GM23338 (cell line): ENCODE measurements around the gene BMPER. TPM values are rescaled to one million over a fixed set of nuclear protein-coding genes. Genes with fewer than 3 reads are reported as not detected.
A peak's percentile ranks its signal among the peaks of the same experiment; 100 is the strongest.

Experiments used
- ATAC-seq: fragments of 200-7000 bp; cut with Tn5 transposase; 3 replicates; pipeline ENCODE4 v1.9.1; 2020
- DNase-seq: peaks from one replicate; pipeline ENCODE4 v3.0.0-alpha.2; 2015; ENCODE audit warnings: low spot score
- H2AFZ ChIP-seq: fragments of 200-600 bp; sonication (generic); 2 replicates; pipeline ENCODE4 v1.8.0; 2016; ENCODE audit warnings: antibody characterized with exemption, mild to moderate bottlenecking, moderate library complexity
- H3F3A ChIP-seq: fragments of 200-600 bp; sonication (generic); replicated peaks from 2 replicates; pipeline ENCODE4 v1.8.0; 2017; ENCODE audit warnings: antibody characterized with exemption, mixed run types, low read depth
- H3K27ac ChIP-seq: fragments of 200-600 bp; sonication (generic); 2 replicates; pipeline ENCODE4 v1.6.1; 2016; ENCODE audit warnings: low read depth
- H3K27me3 ChIP-seq: fragments of 200-600 bp; sonication (generic); 2 replicates; pipeline ENCODE4 v1.8.0; 2016; ENCODE audit warnings: mild to moderate bottlenecking, mixed run types, moderate library complexity; ENCODE audit not compliant: insufficient read depth
- H3K36me3 ChIP-seq: fragments of 200-600 bp; sonication (generic); 2 replicates; pipeline ENCODE4 v1.8.0; 2016; ENCODE audit warnings: mild to moderate bottlenecking; ENCODE audit not compliant: insufficient read depth
- H3K4me1 ChIP-seq: fragments of 200-600 bp; sonication (generic); 2 replicates; pipeline ENCODE4 v1.8.0; 2016; ENCODE audit warnings: mild to moderate bottlenecking, moderate library complexity; ENCODE audit not compliant: insufficient read depth
- H3K4me2 ChIP-seq: fragments of 200-600 bp; sonication (generic); 2 replicates; pipeline ENCODE4 v1.7.1; 2017; ENCODE audit warnings: mixed run types
- H3K4me3 ChIP-seq: fragments of 200-600 bp; sonication (generic); 2 replicates; pipeline ENCODE4 v1.6.1; 2016; ENCODE audit warnings: mixed run types
- H3K79me2 ChIP-seq: fragments of 200-600 bp; sonication (generic); replicated peaks from 2 replicates; pipeline ENCODE4 v1.8.0; 2017; ENCODE audit warnings: mild to moderate bottlenecking; ENCODE audit not compliant: insufficient read depth
- H3K9me2 ChIP-seq: fragments of 200-600 bp; sonication (generic); 2 replicates; pipeline ENCODE4 v1.8.0; 2017; ENCODE audit not compliant: insufficient read depth
- H4K20me1 ChIP-seq: fragments of 200-600 bp; sonication (generic); replicated peaks from 2 replicates; pipeline ENCODE4 v1.8.0; 2017; ENCODE audit warnings: mild to moderate bottlenecking; ENCODE audit not compliant: insufficient read depth
- H3K27ac Mint-ChIP-seq: 2 replicates; pipeline ENCODE4 v1.8.0; 2020; ENCODE audit warnings: inconsistent platforms, mild to moderate bottlenecking, moderate library complexity, mixed read lengths
- H3K27me3 Mint-ChIP-seq: 3 replicates; pipeline ENCODE4 v1.8.0; 2022; ENCODE audit warnings: low read depth, mild to moderate bottlenecking, moderate library complexity, mixed read lengths, inconsistent platforms; ENCODE audit not compliant: insufficient read depth, poor library complexity
- H3K36me3 Mint-ChIP-seq: 3 replicates; pipeline ENCODE4 v1.8.0; 2021; ENCODE audit warnings: low read depth, mild to moderate bottlenecking, inconsistent platforms, moderate library complexity, mixed read lengths
- H3K4me1 Mint-ChIP-seq: 3 replicates; pipeline ENCODE4 v1.8.0; 2020; ENCODE audit warnings: mild to moderate bottlenecking, inconsistent platforms, mixed read lengths
- H3K4me3 Mint-ChIP-seq: 3 replicates; pipeline ENCODE4 v1.8.0; 2021; ENCODE audit warnings: moderate library complexity, mild to moderate bottlenecking, inconsistent platforms, mixed read lengths
- H3K9me3 Mint-ChIP-seq: 3 replicates; pipeline ENCODE4 v1.8.0; 2020; ENCODE audit warnings: moderate library complexity, mild to moderate bottlenecking, inconsistent platforms, mixed read lengths
- CREB1 ChIP-seq: fragments of 250-450 bp; sonication (Bioruptor Pico); IDR thresholded peaks from 2 replicates; pipeline ENCODE4 v1.5.0; 2020; ENCODE audit warnings: low read depth, mild to moderate bottlenecking, moderate library complexity
- CTCF ChIP-seq, 2 experiments: fragments of 200-600 bp in 1 of 2; sonication (generic) in 1 of 2; conservative IDR thresholded peaks; 2 replicates each; pipeline versions ENCODE4 v1.5.1 to v1.6.1; 2016 to 2017; ENCODE audit warnings: antibody characterized with exemption in 2 of 2, low read depth in 2 of 2, mild to moderate bottlenecking in 2 of 2, moderate library complexity in 1 of 2
- ETS1 ChIP-seq: IDR thresholded peaks from 2 replicates; pipeline ENCODE4 v1.6.1; 2016; ENCODE audit warnings: antibody characterized with exemption
- EZH2phosphoT487 ChIP-seq: fragments of 200-600 bp; sonication (generic); IDR thresholded peaks from one replicate; pipeline ENCODE4 v1.8.1; 2018; ENCODE audit warnings: antibody characterized with exemption; ENCODE audit not compliant: unreplicated experiment
- POLR2AphosphoS5 ChIP-seq: IDR thresholded peaks from 2 replicates; pipeline ENCODE4 v1.6.1; 2016; ENCODE audit warnings: antibody characterized with exemption, low read depth
- REST ChIP-seq: IDR thresholded peaks from one replicate; pipeline ENCODE4 v1.6.1; 2018; ENCODE audit warnings: antibody characterized with exemption; ENCODE audit not compliant: unreplicated experiment
- ZNF462 ChIP-seq: fragments of 250-450 bp; sonication (Bioruptor Pico); IDR thresholded peaks from 2 replicates; pipeline ENCODE4 v1.5.0; 2020; ENCODE audit warnings: mild to moderate bottlenecking, moderate library complexity
- polyA plus RNA-seq: library from polyadenylated mRNA; unstranded; fragments of >200 nt; fragmentation: Nextera tagmentation; extraction: Ambion mirVana; gene quantifications from 2 replicates; pipeline ENCODE4 v1.2.1, GENCODE V29; 2016
- total RNA-seq: library from RNA; depleted of rRNA; stranded (reverse); fragments of >200 nt; shearing (Covaris generic); gene quantifications from 2 replicates; pipeline ENCODE4 v1.2.3, GENCODE V29; 2014

The BMPER gene
- total and polyA plus RNA-seq, 2 experiments from 2014 or later, result 0.53 to 1.4 TPM

- DNase-seq (peak; percentile 57), ATAC-seq (peak; percentile 82)
- Mint-ChIP-seq H3K36me3 (no peaks in the 10 kb centered on the region), H3K4me3 (no peak overlapping the region), H3K27ac (no peak overlapping the region), H3K9me3 (no peaks in the 10 kb centered on the region), H3K27me3 (peaks cover 4% of the 10 kb centered on the region), H3K4me1 (peaks cover 2% of the 10 kb centered on the region; the same call in 1 of the 3 replicates)
- no peak overlapping the region for H3K27ac ChIP-seq
- H3K9me2 ChIP-seq, result peaks cover 13% of the 10 kb centered on the region
- H3F3A ChIP-seq, result no peaks in the 10 kb centered on the region
- no peaks in the 10 kb centered on the region for H3K79me2 ChIP-seq
- no peaks in the 10 kb centered on the region for H3K4me1 ChIP-seq
- no peak for TF ChIP-seq POLR2AphosphoS5
- TF ChIP-seq EZH2phosphoT487, result no peak
- TF ChIP-seq CTCF (conservative IDR thresholded peaks at IDR 0.05; ENCODE audit: low read depth in 2 of 2), result peak; percentile 41 to 72
- TF ChIP-seq REST, result no peak
- no peak for TF ChIP-seq CREB1 (CRISPR knock-in tag)
- no peaks in the 10 kb centered on the region for H4K20me1 ChIP-seq
- no peaks in the 10 kb centered on the region for H3K36me3 ChIP-seq
- H3K27me3 ChIP-seq, result no peaks in the 10 kb centered on the region
- peak overlapping the region; percentile 14; the same call in 1 of the 2 replicates for H2AFZ ChIP-seq
- H3K4me3 ChIP-seq, result no peak overlapping the region
- no peak overlapping the region for H3K4me2 ChIP-seq
These were observed 253.2 kb downstream of the BMPER start for GRCh38 chr7:34158368-34159153.

GRCh38 chr7:34160261-34160752, 255.0 kb downstream of the BMPER start:
- no peaks in the 10 kb centered on the region; the same call in 2 of the 3 replicates for H3K9me3 Mint-ChIP-seq
- Histone ChIP-seq H4K20me1 (no peaks in the 10 kb centered on the region), H3K9me2 (peaks cover 9% of the 10 kb centered on the region), H2AFZ (no peak overlapping the region), H3K27me3 (no peaks in the 10 kb centered on the region), H3K4me1 (no peaks in the 10 kb centered on the region), H3K36me3 (no peaks in the 10 kb centered on the region), H3K4me2 (no peak overlapping the region), H3K27ac (no peak overlapping the region), H3K79me2 (no peaks in the 10 kb centered on the region), H3F3A (no peaks in the 10 kb centered on the region), H3K4me3 (no peak overlapping the region)
- H3K27ac Mint-ChIP-seq, result no peak overlapping the region
- ATAC-seq, result no peak
- no peak for DNase-seq
- H3K4me1 Mint-ChIP-seq, result peaks cover 2% of the 10 kb centered on the region; the same call in 1 of the 3 replicates
- H3K4me3 Mint-ChIP-seq, result no peak overlapping the region
- H3K27me3 Mint-ChIP-seq, result peaks cover 4% of the 10 kb centered on the region
- H3K36me3 Mint-ChIP-seq, result no peaks in the 10 kb centered on the region
- TF ChIP-seq ETS1 (no peak), ZNF462 (no peak)
